ENCODE measurements around the gene IGSF21. TPM values are rescaled to one million over a fixed set of nuclear protein-coding genes. Genes with fewer than 3 reads are reported as not detected.

Gene IGSF21
- total RNA-seq, 1 donor from 2014 or later = not detected

DNA sequence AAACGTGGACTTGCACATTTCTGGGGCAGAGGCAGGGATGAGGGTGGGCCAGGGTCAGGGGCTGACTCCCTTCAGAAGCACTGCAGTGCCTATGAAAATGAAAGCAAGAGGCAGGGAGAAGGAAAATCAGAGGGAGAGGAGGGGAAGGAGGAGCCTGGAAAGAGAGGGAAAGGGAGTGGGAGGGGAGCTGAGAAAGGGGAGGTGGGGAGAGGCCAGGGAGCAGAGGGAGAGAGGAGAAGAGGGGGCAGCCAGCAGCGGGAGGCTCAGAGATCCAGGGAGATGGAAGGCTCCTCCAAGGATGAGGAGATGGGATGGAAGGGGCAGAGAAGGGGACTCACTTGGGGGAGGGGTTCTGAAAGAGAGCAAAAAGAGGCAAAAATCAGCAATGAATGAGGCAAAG is 276.9 kb downstream of the IGSF21 start:
- H3K4me3 Mint-ChIP-seq (ENCODE audit: low read depth) = no peak overlapping the region
- peaks cover 1% of the 10 kb centered on the region for H3K36me3 Mint-ChIP-seq (ENCODE audit: insufficient read depth)
- no peak for TF ChIP-seq CTCF (IDR thresholded peaks at IDR 0.05; ENCODE audit: unreplicated experiment)
- peaks cover 65% of the 10 kb centered on the region for H3K27me3 Mint-ChIP-seq
- H3K4me1 Mint-ChIP-seq (ENCODE audit: low read depth) = peaks cover 1% of the 10 kb centered on the region
- H3K27ac Mint-ChIP-seq = no peak overlapping the region
- DNase-seq (ENCODE audit: low spot score, unreplicated experiment) = no peak
- H3K9me3 Mint-ChIP-seq (ENCODE audit: low read depth) = peaks cover 3% of the 10 kb centered on the region

DNA sequence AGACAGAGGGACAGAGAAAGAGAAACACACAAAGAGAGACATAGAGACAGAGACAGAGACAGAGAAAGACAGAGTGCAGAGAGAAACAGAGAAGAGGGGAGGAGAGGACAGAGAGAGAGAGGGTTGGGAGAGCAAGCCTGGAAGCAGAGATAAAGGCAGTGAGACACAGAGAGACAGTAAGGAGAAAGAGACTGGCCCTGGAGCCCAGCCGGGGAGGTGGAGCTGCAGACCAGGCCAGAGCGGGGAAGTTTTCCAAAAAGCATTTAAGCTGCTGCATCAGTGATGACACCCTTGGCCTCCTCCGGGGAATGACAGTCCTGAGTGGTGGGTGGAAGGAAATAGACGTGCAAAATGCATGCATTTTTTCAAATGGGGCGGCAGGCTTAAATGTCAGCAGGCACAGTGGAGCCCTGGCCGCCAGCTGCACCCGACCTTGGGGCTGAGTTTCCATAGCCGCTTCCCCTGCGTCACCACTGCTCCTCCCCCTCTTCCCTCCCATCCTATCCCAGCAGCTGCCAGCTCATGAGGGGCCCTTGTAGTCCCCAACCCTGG is 277.7 kb downstream of the IGSF21 start:
- Mint-ChIP-seq H3K27ac (no peak overlapping the region), H3K27me3 (peaks cover 66% of the 10 kb centered on the region), H3K4me3 (ENCODE audit: low read depth) (no peak overlapping the region), H3K36me3 (ENCODE audit: insufficient read depth) (no peaks in the 10 kb centered on the region), H3K9me3 (ENCODE audit: low read depth) (no peaks in the 10 kb centered on the region), H3K4me1 (ENCODE audit: low read depth) (peaks cover 1% of the 10 kb centered on the region)
- DNase-seq (ENCODE audit: low spot score, unreplicated experiment) = no peak
- TF ChIP-seq CTCF (IDR thresholded peaks at IDR 0.05; ENCODE audit: unreplicated experiment) = no peak

DNA sequence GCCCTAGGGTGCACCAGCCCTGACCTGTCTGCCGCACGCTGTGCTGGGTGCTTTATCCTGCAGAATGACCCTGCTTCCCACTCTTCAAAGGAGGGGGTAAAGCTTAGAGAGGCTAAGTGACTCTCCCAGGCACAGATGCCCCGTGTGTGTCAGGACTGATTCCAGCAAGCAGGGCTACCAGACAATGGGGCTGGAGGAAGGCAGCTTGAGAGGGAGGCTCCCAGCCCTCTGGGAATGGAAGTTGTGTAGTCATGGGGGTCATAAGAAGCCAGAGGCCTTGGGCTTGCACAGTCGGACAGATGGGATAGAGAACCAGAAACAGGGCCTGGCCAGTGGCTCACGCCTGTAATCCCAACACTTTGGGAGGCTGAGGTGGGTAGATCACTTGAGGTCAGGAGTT is 279.0 kb downstream of the IGSF21 start:
- H3K27me3 Mint-ChIP-seq = peaks cover 58% of the 10 kb centered on the region
- peaks cover 1% of the 10 kb centered on the region for H3K4me1 Mint-ChIP-seq (ENCODE audit: low read depth)
- DNase-seq (ENCODE audit: low spot score, unreplicated experiment) = no peak
- no peaks in the 10 kb centered on the region for H3K9me3 Mint-ChIP-seq (ENCODE audit: low read depth)
- no peak overlapping the region for H3K27ac Mint-ChIP-seq
- no peak overlapping the region for H3K4me3 Mint-ChIP-seq (ENCODE audit: low read depth)
- no peak for TF ChIP-seq CTCF (IDR thresholded peaks at IDR 0.05; ENCODE audit: unreplicated experiment)
- H3K36me3 Mint-ChIP-seq (ENCODE audit: insufficient read depth) = no peaks in the 10 kb centered on the region

- Mint-ChIP-seq H3K27me3 (peaks cover 57% of the 10 kb centered on the region), H3K27ac (no peak overlapping the region), H3K4me1 (ENCODE audit: low read depth) (peaks cover 1% of the 10 kb centered on the region), H3K36me3 (ENCODE audit: insufficient read depth) (no peaks in the 10 kb centered on the region), H3K9me3 (ENCODE audit: low read depth) (no peaks in the 10 kb centered on the region), H3K4me3 (ENCODE audit: low read depth) (no peak overlapping the region)
- DNase-seq (ENCODE audit: low spot score, unreplicated experiment) = no peak
- no peak for TF ChIP-seq CTCF (IDR thresholded peaks at IDR 0.05; ENCODE audit: unreplicated experiment)
Observed at GRCh38 chr1:18387307-18387706, 279.7 kb downstream of the IGSF21 start.

GRCh38 chr1:18390953-18391352 is 283.4 kb downstream of the IGSF21 start:
- DNase-seq (ENCODE audit: low spot score, unreplicated experiment) = no peak
- Mint-ChIP-seq H3K27me3 (peaks cover 55% of the 10 kb centered on the region), H3K27ac (no peak overlapping the region), H3K4me3 (ENCODE audit: low read depth) (no peak overlapping the region), H3K36me3 (ENCODE audit: insufficient read depth) (no peaks in the 10 kb centered on the region), H3K4me1 (ENCODE audit: low read depth) (no peaks in the 10 kb centered on the region), H3K9me3 (ENCODE audit: low read depth) (no peaks in the 10 kb centered on the region)
- no peak for TF ChIP-seq CTCF (IDR thresholded peaks at IDR 0.05; ENCODE audit: unreplicated experiment)
